Caki2 (cell line): ENCODE results near the gene SORBS2. TPM values are rescaled to one million over a fixed set of nuclear protein-coding genes. Genes with fewer than 3 reads are reported as not detected.
"Not testable (repeated sequence)": the region's sequence is repeated elsewhere in the genome, so short reads cannot be mapped to it uniquely, and the experiment has no call there.

Experiments
- DNase-seq: peaks from one replicate; pipeline ENCODE4 v3.0.0-alpha.2; 2015; ENCODE audit warnings: low read depth
- in situ Hi-C: cut with HindIII; loops from 2 replicates; pipeline ENCODE4 v1.10.0; 2016; ENCODE audit warnings: low sequenced_read_pairs, low pct_unique_long_range_greater_than_20kb, mixed read lengths
- total RNA-seq: library from RNA; depleted of rRNA; stranded (reverse); fragments of >200 nt; shearing (Covaris generic); gene quantifications from 2 replicates; pipeline ENCODE4 v1.2.3, GENCODE V29; 2014; ENCODE audit warnings: low replicate concordance

Gene SORBS2
- total RNA-seq, 1 experiment from 2014 or later: 12.8 TPM

GRCh38 chr4:185573651-185574199, 238.3 kb downstream of the SORBS2 start:
- in situ Hi-C loops: no loop called here

GRCh38 chr4:185570727-185571126, 241.3 kb downstream of the SORBS2 start:
- in situ Hi-C loops: no loop called here
- no peak for DNase-seq

More at GRCh38 chr4:185573651-185574199, 238.3 kb downstream of the SORBS2 start:
- DNase-seq: peak; percentile 65

- in situ Hi-C loops: no loop called here
- DNase-seq: no peak
Measured at GRCh38 chr4:185567381-185568376, 244.3 kb downstream of the SORBS2 start.

- in situ Hi-C loops: no loop called here
Measured at GRCh38 chr4:185566972-185567371, 245.0 kb downstream of the SORBS2 start.

GRCh38 chr4:185566425-185566824, 245.6 kb downstream of the SORBS2 start:
- in situ Hi-C loops: no loop called here

More at GRCh38 chr4:185566972-185567371, 245.0 kb downstream of the SORBS2 start:
- peak; percentile 31 for DNase-seq

GRCh38 chr4:185565696-185566095, 246.3 kb downstream of the SORBS2 start:
- in situ Hi-C loops: no loop called here

More at GRCh38 chr4:185566425-185566824, 245.6 kb downstream of the SORBS2 start:
- DNase-seq: no peak

DNA sequence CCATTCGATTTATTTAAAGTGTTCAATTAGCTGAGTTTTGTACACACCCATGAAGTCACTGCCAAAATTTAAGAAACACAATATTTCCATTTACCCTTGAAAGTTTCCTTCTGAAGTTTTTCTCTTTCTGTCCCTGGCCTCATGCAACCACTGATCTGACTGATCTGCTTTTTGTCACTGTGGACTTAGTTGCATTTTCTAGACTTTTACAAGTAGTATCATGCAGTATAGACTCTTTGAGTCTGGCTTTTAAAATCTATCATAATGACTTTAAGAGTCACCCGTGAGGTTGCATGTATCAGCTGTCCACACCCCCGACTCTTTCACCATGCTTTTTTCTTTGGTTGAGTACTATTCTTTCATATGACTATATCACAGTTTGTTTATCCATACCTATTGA, 247.6 kb downstream of the SORBS2 start:
- DNase-seq: no peak
- in situ Hi-C loops: no loop called here

More at GRCh38 chr4:185565696-185566095, 246.3 kb downstream of the SORBS2 start:
- DNase-seq: no peak

DNA sequence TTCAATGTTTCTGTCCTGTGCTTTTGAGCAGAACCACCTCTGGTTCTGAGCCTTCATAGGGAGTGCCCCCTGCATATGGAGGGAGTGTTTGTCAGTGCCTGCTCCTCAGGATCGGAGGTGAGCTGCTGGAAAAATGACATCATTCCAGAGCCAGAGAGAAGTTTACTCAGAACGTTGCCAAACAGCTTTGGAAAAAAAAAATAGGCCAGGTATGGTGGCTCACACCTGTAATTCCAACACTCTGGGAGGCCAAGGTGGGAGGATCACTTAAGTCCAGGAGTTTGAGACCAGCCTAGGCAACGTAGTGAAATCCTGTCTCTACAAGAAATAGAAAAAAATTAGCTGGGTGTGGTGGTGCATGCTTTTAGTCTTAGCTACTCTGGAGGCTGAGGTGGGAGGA, 249.5 kb downstream of the SORBS2 start:
- DNase-seq: no peak
- in situ Hi-C loops: no loop called here

DNA sequence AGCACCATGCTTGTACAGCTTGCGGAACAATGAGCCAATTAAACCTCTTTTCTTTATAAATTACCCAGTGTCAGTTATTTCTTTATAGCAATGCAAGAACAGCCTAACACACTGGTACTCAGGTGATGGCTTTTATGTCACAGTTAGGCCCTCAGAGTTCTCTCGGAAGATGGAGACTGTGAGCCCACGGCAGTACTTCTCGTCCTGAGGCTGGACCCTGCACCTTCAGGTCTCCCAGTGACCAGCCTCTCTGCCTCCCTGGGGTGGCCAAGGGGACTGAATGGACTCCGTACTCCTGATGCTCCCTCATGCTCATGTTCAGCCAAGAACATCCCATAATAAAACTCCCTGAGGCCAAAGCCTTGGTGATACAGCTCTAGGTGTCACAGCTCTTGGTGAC, 251.7 kb downstream of the SORBS2 start:
- no peak for DNase-seq
- in situ Hi-C loops: no loop called here

DNA sequence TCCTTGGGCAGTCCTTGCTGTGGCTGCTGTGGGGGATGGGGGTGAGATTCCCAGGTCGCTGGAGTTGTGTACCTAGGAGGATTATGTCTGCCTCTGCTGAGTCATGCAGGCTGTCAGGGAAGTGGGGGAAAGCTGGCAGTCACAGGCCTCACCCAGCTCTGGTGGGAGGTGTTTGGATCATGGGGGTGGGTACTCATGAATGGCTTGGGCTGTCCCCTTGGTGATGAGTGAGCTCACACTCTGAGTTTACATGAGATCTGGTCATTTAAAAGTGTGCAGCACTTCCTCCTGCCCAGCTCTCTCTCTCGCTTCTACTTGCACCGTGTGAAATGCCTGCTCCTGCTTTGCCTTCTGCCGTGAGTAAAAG, 252.1 kb downstream of the SORBS2 start:
- in situ Hi-C loops: no loop called here
- peak; percentile 95 for DNase-seq

DNA sequence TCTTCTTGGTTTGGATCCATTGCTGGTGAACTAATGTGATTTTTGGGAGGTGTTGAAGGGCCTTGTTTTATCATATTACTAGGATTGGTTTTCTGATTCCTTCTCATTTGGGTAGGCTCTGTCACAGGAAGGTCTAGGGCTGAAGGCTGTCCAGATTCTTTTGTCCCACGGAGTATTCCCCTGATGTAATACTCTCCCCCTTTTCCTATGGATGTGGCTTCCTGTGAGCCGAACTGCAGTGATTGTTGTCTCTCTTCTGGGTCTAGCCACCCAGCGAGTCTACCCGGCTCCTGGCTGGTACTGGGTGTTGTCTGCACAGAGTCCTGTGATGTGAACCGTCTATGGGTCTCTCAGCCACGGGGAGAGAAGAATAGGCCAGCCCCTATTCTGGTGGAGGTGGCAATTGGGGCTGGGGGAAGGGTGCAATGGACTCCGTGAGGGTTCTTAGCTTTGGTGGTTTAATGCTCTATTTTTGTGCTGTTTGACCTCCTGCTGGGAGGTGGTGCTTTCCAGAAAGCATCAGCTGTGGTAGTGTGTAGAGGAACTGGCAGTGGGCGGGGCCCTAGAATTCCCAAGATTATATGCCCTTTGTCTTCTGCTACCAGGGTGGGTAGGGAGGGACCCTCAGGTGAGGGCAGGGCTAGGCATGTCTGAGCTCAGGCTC, 252.6 kb downstream of the SORBS2 start:
- DNase-seq: peak; percentile 6
- in situ Hi-C loops: not testable (repeated sequence)

DNA sequence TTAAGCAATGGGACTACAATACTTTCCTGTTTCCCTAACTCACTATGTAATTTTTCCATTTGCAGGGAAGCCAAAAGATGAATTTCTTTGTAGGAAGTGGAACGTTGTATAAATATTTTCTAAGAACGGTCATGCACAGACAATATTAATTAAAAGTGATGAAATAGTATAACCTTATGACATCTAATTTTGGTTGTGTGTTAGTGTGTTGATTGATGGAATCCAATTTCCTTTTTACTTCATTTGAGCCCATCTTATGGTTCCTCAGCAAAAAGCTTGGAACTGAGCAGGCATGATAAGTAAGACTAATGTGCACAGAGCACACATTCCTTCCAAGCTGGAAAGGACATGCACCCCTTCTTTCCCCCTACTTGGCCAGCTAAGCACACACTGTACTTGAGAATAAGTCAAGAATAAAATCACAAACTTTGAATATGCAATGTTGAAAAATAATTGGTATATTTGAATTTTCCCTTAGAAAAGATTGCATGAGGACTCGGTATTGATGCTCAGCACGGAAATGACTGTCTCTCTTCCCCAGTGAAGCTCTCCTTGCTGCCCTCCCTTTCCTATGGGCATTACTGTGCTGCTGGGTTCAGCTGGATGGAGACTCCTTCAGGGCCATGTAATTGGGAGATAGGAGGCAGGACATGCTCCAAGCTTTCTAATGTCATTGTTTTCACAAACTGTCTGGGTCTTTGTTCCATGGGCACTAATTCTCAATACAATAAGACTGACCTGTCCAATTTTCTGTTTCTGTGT, 257.4 kb downstream of the SORBS2 start:
- DNase-seq: no peak
- in situ Hi-C loops: no loop called here

GRCh38 chr4:185552254-185552653, 259.7 kb downstream of the SORBS2 start:
- in situ Hi-C loops: no loop called here
- DNase-seq: no peak

DNA sequence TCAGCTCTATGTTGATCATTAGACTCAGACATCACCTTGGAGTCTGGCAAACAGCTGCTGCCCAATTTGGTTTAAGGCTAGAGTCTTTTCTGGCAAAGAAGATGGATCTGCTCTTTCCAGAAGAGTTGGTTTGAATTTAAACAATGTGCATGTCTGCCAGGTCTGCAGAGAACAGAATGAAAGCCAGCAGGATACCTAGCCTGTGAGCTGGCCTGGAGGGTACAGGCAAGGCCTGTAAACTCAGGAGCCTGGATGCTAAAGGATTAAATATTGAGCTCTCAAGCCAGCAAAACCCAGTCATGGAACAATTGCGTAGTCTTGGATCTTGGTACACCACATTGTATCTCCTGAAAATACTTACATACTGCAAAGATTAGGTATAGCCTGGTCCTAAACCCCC, 261.1 kb downstream of the SORBS2 start:
- in situ Hi-C loops: no loop called here
- DNase-seq: no peak

DNA sequence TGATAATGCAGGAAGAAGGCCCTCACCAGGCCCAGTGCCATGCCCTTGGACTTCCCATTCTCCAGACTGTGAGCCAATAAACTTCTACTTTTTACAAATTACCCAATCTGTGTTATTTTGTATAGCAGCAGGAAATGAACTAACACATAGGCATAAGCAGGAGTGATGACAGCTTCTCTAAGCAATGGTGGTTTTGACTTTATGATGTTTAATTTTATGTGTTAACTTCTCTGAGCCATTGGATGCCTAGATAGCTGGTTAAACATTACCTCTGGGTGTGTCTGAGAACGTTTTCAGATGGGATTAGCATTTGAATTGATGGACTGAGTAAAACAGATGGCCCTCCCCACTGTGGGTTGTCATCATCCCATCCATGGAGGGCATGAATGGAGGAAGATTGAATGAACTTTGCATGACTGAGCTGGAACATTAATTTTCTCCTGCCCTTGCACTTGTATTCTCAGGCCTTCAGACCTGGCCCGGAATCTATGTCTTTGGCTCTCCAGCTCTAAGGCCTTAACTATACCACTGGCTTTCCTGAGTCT, 262.8 kb downstream of the SORBS2 start:
- in situ Hi-C loops: no loop called here
- DNase-seq: peak; percentile 24

- in situ Hi-C loops: no loop called here
- DNase-seq: no peak
Measured at GRCh38 chr4:185548587-185548986, 263.4 kb downstream of the SORBS2 start.

DNA sequence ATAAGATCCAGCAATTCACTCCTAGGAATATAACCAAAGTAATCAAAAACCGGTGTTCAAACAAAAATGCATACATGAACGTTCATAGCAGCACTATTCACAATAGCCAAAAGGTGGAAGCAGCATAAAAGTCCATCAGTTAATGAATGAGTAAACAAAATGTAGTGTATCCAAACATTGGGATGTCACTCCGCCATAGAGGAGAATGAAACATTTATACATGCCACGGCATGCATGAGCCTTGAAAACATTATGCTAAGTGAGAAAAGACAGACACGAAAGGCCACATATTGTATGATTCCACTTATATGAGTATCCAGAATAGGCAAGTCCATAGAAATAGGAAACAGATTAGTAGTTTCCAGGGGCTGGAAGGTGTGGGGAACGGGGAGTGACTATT, 265.7 kb downstream of the SORBS2 start:
- in situ Hi-C loops: no loop called here
- no peak for DNase-seq
